Measurements from ENCODE around the gene DYRK2.

DYRK2 gene

GRCh38 chr12:67648521-67649260, at the start of gene DYRK2:
Gene DYRK2 (plus strand): TSS chr12:67648745. CDS start chr12:67649134, 389 bp downstream.
- TF ChIP-seq CTCF (IDR thresholded peaks at IDR 0.05; ENCODE audit: control insufficient read depth, extremely low read depth, insufficient read depth), result peak; percentile 32
- peak; percentile 8 for DNase-seq (ENCODE audit: low read depth)
- peak within 1 kb of the TSS; percentile 71 for H3K4me3 ChIP-seq (ENCODE audit: low read depth, low read length)

- no peak overlapping the region for H3K4me3 ChIP-seq (ENCODE audit: low read depth, low read length)
- no peak for DNase-seq (ENCODE audit: low read depth)
- no peak for TF ChIP-seq CTCF (IDR thresholded peaks at IDR 0.05; ENCODE audit: control insufficient read depth, extremely low read depth, insufficient read depth)
Measured at GRCh38 chr12:67599691-67600090, 48.9 kb upstream of the DYRK2 start.

- no peak for TF ChIP-seq CTCF (IDR thresholded peaks at IDR 0.05; ENCODE audit: control insufficient read depth, extremely low read depth, insufficient read depth)
Measured at GRCh38 chr12:67601126-67601525, 47.4 kb upstream of the DYRK2 start.

GRCh38 chr12:67609226-67609870, 39.2 kb upstream of the DYRK2 start:
- no peak for TF ChIP-seq CTCF (IDR thresholded peaks at IDR 0.05; ENCODE audit: control insufficient read depth, extremely low read depth, insufficient read depth)
- H3K4me3 ChIP-seq (ENCODE audit: low read depth, low read length), result no peak overlapping the region
- no peak for DNase-seq (ENCODE audit: low read depth)

More at GRCh38 chr12:67601126-67601525, 47.4 kb upstream of the DYRK2 start:
- no peak overlapping the region for H3K4me3 ChIP-seq (ENCODE audit: low read depth, low read length)
- DNase-seq (ENCODE audit: low read depth), result no peak

- TF ChIP-seq CTCF (IDR thresholded peaks at IDR 0.05; ENCODE audit: control insufficient read depth, extremely low read depth, insufficient read depth), result no peak
- DNase-seq (ENCODE audit: low read depth), result no peak
- peak overlapping the region; percentile 6; the same call in 1 of the 2 replicates for H3K4me3 ChIP-seq (ENCODE audit: low read depth, low read length)
Measured at GRCh38 chr12:67613040-67613439, 35.5 kb upstream of the DYRK2 start.

GRCh38 chr12:67617629-67618028, 30.9 kb upstream of the DYRK2 start:
- DNase-seq (ENCODE audit: low read depth), result no peak
- no peak for TF ChIP-seq CTCF (IDR thresholded peaks at IDR 0.05; ENCODE audit: control insufficient read depth, extremely low read depth, insufficient read depth)
- no peak overlapping the region for H3K4me3 ChIP-seq (ENCODE audit: low read depth, low read length)

All from LNCaP clone FGC (cell line).